ENCODE data around the gene B3GALNT1. TPM values are rescaled to one million over a fixed set of nuclear protein-coding genes. Genes with fewer than 3 reads are reported as not detected.

The B3GALNT1 gene
- total and polyA plus RNA-seq, 8 donors, result 21.6 to 30.8 (median 27.0) TPM

- no peak for TF ChIP-seq CTCF (IDR thresholded peaks at IDR 0.05)
- no peaks in the 10 kb centered on the region for H3K4me1 ChIP-seq
- no peak overlapping the region for H3K27ac ChIP-seq
- ATAC-seq (no peak), DNase-seq (no peak)
- intact Hi-C loops (cut with DNase I), result no loop called here
- H3K36me3 ChIP-seq, result no peaks in the 10 kb centered on the region
- no peak overlapping the region for H3K4me3 ChIP-seq
- no peaks in the 10 kb centered on the region for H3K27me3 ChIP-seq
- H3K9me3 ChIP-seq, result peaks cover 0 to 35% of the 10 kb centered on the region in 2 donors
Observed at GRCh38 chr3:161126495-161126894, 21.3 kb upstream of the B3GALNT1 start.

DNA sequence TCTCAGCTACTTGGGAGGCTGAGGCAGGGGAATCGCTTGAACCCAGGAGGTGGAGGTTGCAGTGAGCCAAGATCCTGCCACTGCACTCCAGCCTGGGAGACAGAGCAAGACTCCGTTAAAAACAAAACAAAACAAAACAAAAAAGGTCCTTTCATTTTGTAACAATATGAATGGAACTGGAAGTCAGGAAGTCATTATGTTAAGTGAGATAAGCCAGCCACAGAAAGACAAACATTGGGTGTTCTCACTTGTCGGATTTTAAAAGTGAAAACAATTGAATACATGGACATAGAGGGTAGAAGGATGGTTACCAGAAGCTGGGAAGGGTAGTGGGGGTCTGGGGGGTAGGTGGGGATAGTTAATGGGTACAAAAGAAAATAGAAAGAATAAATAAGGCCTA, 12.5 kb upstream of the B3GALNT1 start:
- no peak for TF ChIP-seq CTCF (IDR thresholded peaks at IDR 0.05)
- DNase-seq, result no peak

DNA sequence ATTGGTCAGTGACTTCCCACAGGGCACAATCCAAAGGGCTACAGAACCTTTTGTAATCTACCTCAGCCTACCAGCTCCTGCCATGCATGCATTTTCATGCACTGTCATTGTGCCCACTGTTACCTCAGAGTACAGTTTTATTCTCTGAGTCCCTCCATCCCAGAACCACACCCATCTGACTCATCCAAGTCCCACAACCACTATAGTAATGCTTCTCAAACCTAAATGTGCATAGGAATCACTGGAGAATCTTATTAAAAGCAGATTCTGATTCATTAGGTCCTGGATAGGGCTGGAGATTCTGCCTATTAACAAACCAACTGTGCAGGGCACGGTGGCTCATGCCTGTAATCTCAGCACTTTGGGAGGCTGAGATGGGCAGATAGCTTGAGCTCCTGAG, 3.7 kb upstream of the B3GALNT1 start:
- no peak for TF ChIP-seq CTCF (IDR thresholded peaks at IDR 0.05)
- intact Hi-C loops (cut with DNase I), result no loop called here

More for the DNA sequence above, 12.5 kb upstream of the B3GALNT1 start:
- H3K27ac ChIP-seq, result no peak overlapping the region
- no peak overlapping the region for H3K4me3 ChIP-seq
- H3K36me3 ChIP-seq, result no peaks in the 10 kb centered on the region
- H3K4me1 ChIP-seq, result no peaks in the 10 kb centered on the region
- intact Hi-C loops (cut with DNase I), result no loop called here
- peaks cover 0 to 50% of the 10 kb centered on the region in 2 donors for H3K9me3 ChIP-seq
- ATAC-seq, result no peak
- H3K27me3 ChIP-seq, result no peaks in the 10 kb centered on the region

DNA sequence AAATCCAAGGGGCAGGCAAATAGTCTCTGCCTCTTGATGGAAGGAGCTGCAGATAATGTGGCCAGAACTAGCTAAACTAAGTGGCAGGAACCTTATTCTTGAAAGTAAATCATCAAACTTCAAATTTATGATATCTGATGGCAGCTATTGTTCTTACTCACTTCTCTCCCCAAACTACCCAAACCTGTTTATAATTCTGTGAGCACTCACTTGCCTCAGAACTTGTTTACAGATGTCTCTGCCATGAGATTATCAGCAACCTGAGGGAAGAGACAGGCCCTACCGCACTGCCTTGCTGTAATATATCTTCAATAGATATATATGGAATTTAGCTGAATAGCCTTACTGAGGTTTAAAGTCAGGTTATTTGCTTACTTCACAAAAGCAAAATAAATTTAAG, 2.2 kb upstream of the B3GALNT1 start:
- ATAC-seq (no peak), DNase-seq (no peak)
- Histone ChIP-seq H3K4me3 (no peak overlapping the region), H3K27ac (no peak overlapping the region), H3K36me3 (no peaks in the 10 kb centered on the region), H3K27me3 (peaks cover 0 to 12% of the 10 kb centered on the region in 2 donors), H3K9me3 (no peaks in the 10 kb centered on the region), H3K4me1 (peaks cover 0 to 13% of the 10 kb centered on the region in 2 donors)
- intact Hi-C loops (cut with DNase I), result no loop called here
- no peak for TF ChIP-seq CTCF (IDR thresholded peaks at IDR 0.05)

More for the DNA sequence above, 3.7 kb upstream of the B3GALNT1 start:
- Histone ChIP-seq H3K27me3 (peaks cover 0 to 12% of the 10 kb centered on the region in 2 donors), H3K36me3 (no peaks in the 10 kb centered on the region), H3K4me3 (no peak overlapping the region), H3K9me3 (no peaks in the 10 kb centered on the region), H3K27ac (no peak overlapping the region), H3K4me1 (peaks cover 0 to 10% of the 10 kb centered on the region in 2 donors)
- no peak for ATAC-seq
- DNase-seq, result no peak

DNA sequence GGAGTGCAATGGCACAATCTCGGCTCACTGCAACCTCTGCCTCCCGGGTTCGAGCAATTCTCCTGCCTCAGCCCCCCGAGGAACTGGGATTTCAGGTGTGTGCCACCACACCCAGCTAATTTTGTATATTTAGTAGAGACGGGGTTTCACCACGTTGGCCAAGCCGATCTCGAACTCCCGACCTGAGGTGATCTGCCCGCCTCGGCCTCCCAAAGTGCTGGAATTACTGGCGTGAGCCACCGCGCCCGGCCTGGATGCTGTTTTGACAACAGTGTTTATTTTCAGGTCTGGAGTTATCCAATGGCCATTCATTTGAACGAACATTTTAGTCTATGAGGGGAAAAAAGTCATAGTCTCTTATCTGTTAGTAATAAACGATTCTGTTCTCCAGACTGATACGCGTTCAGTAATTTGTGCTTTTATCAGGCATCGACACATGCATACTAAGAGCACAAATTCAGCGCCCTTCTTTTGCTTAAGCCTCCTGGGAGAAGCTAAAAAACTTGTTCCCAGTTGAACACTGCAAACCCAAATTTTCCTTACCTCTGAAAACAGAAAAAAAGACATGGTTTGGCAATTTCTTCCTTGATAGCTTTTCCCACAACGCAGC, 1.3 kb downstream of the B3GALNT1 start:
- ATAC-seq (no peak), DNase-seq (no peak)
- no peak for TF ChIP-seq CTCF (IDR thresholded peaks at IDR 0.05)
- no peaks in the 10 kb centered on the region for H3K36me3 ChIP-seq
- H3K9me3 ChIP-seq, result no peaks in the 10 kb centered on the region
- peak overlapping the region; percentile 73 to 88 for H3K4me3 ChIP-seq
- H3K4me1 ChIP-seq, result peaks cover 0 to 13% of the 10 kb centered on the region in 2 donors
- peaks cover 0 to 12% of the 10 kb centered on the region in 2 donors for H3K27me3 ChIP-seq
- H3K27ac ChIP-seq, result peak overlapping the region; percentile 70 to 82
- intact Hi-C loops (cut with DNase I), result no loop called here

Data from left lung (tissue), 10 donors.